WTC11 (cell line): ENCODE results near the gene SPATA9. TPM values are rescaled to one million over a fixed set of nuclear protein-coding genes. Genes with fewer than 3 reads are reported as not detected.

ENCODE experiments used
- ATAC-seq: fragments of 200-7000 bp; cut with Tn5 transposase; 2 replicates; pipeline ENCODE4 v1.10.0; 2021; ENCODE audit warnings: mild to moderate bottlenecking, moderate library complexity
- CTCF ChIA-PET: fragments of 300-600 bp; sonication (Branson Sonifier 250); formaldehyde crosslinking; loops from one replicate; lab custom pipeline; 2021; ENCODE audit warnings: antibody characterized with exemption; lab: Charles Lee
- POLR2A ChIA-PET: fragments of 350-600 bp; sonication (Branson Sonifier 250); formaldehyde crosslinking; loops from one replicate; lab custom pipeline; 2021; ENCODE audit warnings: antibody characterized with exemption; lab: Charles Lee
- DNase-seq: peaks from one replicate; pipeline ENCODE4 v3.0.0; 2021; ENCODE audit warnings: low spot score
- H3K27ac Mint-ChIP-seq: 2 replicates; pipeline ENCODE4 v1.8.0; 2021; ENCODE audit warnings: mixed read lengths
- H3K27me3 Mint-ChIP-seq: 2 replicates; pipeline ENCODE4 v1.8.0; 2021; ENCODE audit warnings: low read depth, mild to moderate bottlenecking, moderate library complexity, mixed read lengths
- H3K36me3 Mint-ChIP-seq: 2 replicates; pipeline ENCODE4 v1.8.0; 2021; ENCODE audit warnings: mixed read lengths
- H3K4me1 Mint-ChIP-seq: 2 replicates; pipeline ENCODE4 v1.8.0; 2022; ENCODE audit warnings: mixed read lengths
- H3K4me3 Mint-ChIP-seq: 2 replicates; pipeline ENCODE4 v1.8.0; 2021; ENCODE audit warnings: mild to moderate bottlenecking, moderate library complexity, mixed read lengths
- H3K9me3 Mint-ChIP-seq: 2 replicates; pipeline ENCODE4 v1.8.0; 2021; ENCODE audit warnings: mixed read lengths
- ARID4B ChIP-seq: sonication (generic); formaldehyde crosslinking; IDR thresholded peaks from 2 replicates; pipeline ENCODE4 v1.8.0; 2023; ENCODE audit warnings: missing genetic modification reagents, mild to moderate bottlenecking, borderline replicate concordance
- CDX4 ChIP-seq: fragments of 250-450 bp; sonication (Bioruptor Pico); IDR thresholded peaks from 2 replicates; pipeline ENCODE4 v1.9.0; 2021; ENCODE audit warnings: moderate library complexity, mild to moderate bottlenecking, inconsistent platforms, borderline replicate concordance
- E2F4 ChIP-seq: sonication (generic); formaldehyde crosslinking; IDR thresholded peaks from 2 replicates; pipeline ENCODE4 v1.8.1; 2022; ENCODE audit warnings: low read depth, mild to moderate bottlenecking, moderate library complexity, missing genetic modification reagents, borderline replicate concordance
- E2F5 ChIP-seq: sonication (generic); formaldehyde crosslinking; IDR thresholded peaks from 2 replicates; pipeline ENCODE4 v1.8.1; 2022; ENCODE audit warnings: mild to moderate bottlenecking, moderate library complexity, missing genetic modification reagents
- ERG ChIP-seq: fragments of 250-450 bp; sonication (Bioruptor Pico); IDR thresholded peaks from 2 replicates; pipeline ENCODE4 v1.8.0; 2021; ENCODE audit warnings: mild to moderate bottlenecking
- FOXJ3 ChIP-seq: sonication (generic); formaldehyde crosslinking; IDR thresholded peaks from 2 replicates; pipeline ENCODE4 v1.9.0; 2021; ENCODE audit warnings: missing genetic modification reagents, mild to moderate bottlenecking, borderline replicate concordance
- GTF2I ChIP-seq: fragments of 250-450 bp; sonication (Bioruptor Pico); conservative IDR thresholded peaks from 2 replicates; pipeline ENCODE4 v1.4.0; 2021; ENCODE audit warnings: mild to moderate bottlenecking
- HMGA2 ChIP-seq: fragments of 250-450 bp; sonication (Bioruptor Pico); IDR thresholded peaks from 2 replicates; pipeline ENCODE4 v1.4.0; 2021; ENCODE audit warnings: mild to moderate bottlenecking, moderate library complexity
- HMGXB4 ChIP-seq: sonication (generic); formaldehyde crosslinking; IDR thresholded peaks from 2 replicates; pipeline ENCODE4 v1.8.1; 2023; ENCODE audit warnings: mild to moderate bottlenecking, moderate library complexity, missing genetic modification reagents
- JAZF1 ChIP-seq: fragments of 250-450 bp; sonication (Bioruptor Pico); IDR thresholded peaks from 2 replicates; pipeline ENCODE4 v1.9.0; 2021; ENCODE audit warnings: moderate library complexity, mild to moderate bottlenecking, inconsistent platforms
- NFYB ChIP-seq: sonication (generic); formaldehyde crosslinking; conservative IDR thresholded peaks from 2 replicates; pipeline ENCODE4 v1.8.0; 2022; ENCODE audit warnings: low read depth, missing genetic modification reagents
- OVOL2 ChIP-seq: fragments of 250-450 bp; sonication (Bioruptor Pico); IDR thresholded peaks from 2 replicates; pipeline ENCODE4 v1.9.0; 2021; ENCODE audit warnings: mild to moderate bottlenecking, borderline replicate concordance
- PRRX2 ChIP-seq: fragments of 250-450 bp; sonication (Bioruptor Pico); IDR thresholded peaks from 2 replicates; pipeline ENCODE4 v1.8.0; 2021; ENCODE audit warnings: mild to moderate bottlenecking
- SMAD4 ChIP-seq: sonication (generic); formaldehyde crosslinking; IDR thresholded peaks from 2 replicates; pipeline ENCODE4 v1.8.0; 2022; ENCODE audit warnings: mild to moderate bottlenecking, missing genetic modification reagents
- SOX15 ChIP-seq: fragments of 250-450 bp; sonication (Bioruptor Pico); IDR thresholded peaks from 2 replicates; pipeline ENCODE4 v1.9.0; 2021; ENCODE audit warnings: mild to moderate bottlenecking
- TCF7 ChIP-seq: sonication (generic); formaldehyde crosslinking; IDR thresholded peaks from 2 replicates; pipeline ENCODE4 v1.8.0; 2022; ENCODE audit warnings: mild to moderate bottlenecking, low read depth, missing genetic modification reagents, moderate library complexity
- ZNF219 ChIP-seq: sonication (generic); formaldehyde crosslinking; IDR thresholded peaks from 2 replicates; pipeline ENCODE4 v1.8.0; 2023; ENCODE audit warnings: missing genetic modification reagents, mild to moderate bottlenecking, borderline replicate concordance
- ZNF263 ChIP-seq: sonication (generic); formaldehyde crosslinking; IDR thresholded peaks from 2 replicates; pipeline ENCODE4 v1.8.1; 2022; ENCODE audit warnings: low read depth, mild to moderate bottlenecking, moderate library complexity, missing genetic modification reagents
- total RNA-seq: library from RNA; stranded (reverse); gene quantifications from 3 replicates; pipeline ENCODE4 v1.2.3, GENCODE V29; 2021

The SPATA9 gene
- total RNA-seq, 1 experiment from 2014 or later, result not detected

GRCh38 chr5:95617057-95617456, 65.7 kb downstream of the SPATA9 start:
- POLR2A ChIA-PET, result no interaction called here
- Mint-ChIP-seq H3K9me3 (peaks cover 20% of the 10 kb centered on the region), H3K4me1 (peaks cover 18% of the 10 kb centered on the region), H3K36me3 (peaks cover 17% of the 10 kb centered on the region), H3K27me3 (peaks cover 51% of the 10 kb centered on the region), H3K4me3 (no peak overlapping the region), H3K27ac (no peak overlapping the region)
- DNase-seq (no peak), ATAC-seq (no peak)
- CTCF ChIA-PET, result no interaction called here
- no peak for TF ChIP-seq ARID4B (CRISPR knock-in tag)
- no peak for TF ChIP-seq JAZF1
- no peak for TF ChIP-seq HMGXB4 (CRISPR knock-in tag)
- no peak for TF ChIP-seq NFYB
- no peak for TF ChIP-seq E2F5
- no peak for TF ChIP-seq E2F4 (CRISPR knock-in tag)
- no peak for TF ChIP-seq TCF7
- no peak for TF ChIP-seq SOX15 (CRISPR knock-in tag)
- no peak for TF ChIP-seq ZNF263 (CRISPR knock-in tag)
- no peak for TF ChIP-seq ERG (CRISPR knock-in tag)

GRCh38 chr5:95615164-95615467, 67.7 kb downstream of the SPATA9 start:
- CTCF ChIA-PET, result no interaction called here
- peaks cover 17% of the 10 kb centered on the region for H3K36me3 Mint-ChIP-seq
- peaks cover 20% of the 10 kb centered on the region for H3K9me3 Mint-ChIP-seq
- no peak overlapping the region for H3K4me3 Mint-ChIP-seq
- peaks cover 13% of the 10 kb centered on the region for H3K4me1 Mint-ChIP-seq
- TF ChIP-seq JAZF1 (no peak), ZNF219 (CRISPR knock-in tag) (no peak), FOXJ3 (CRISPR knock-in tag) (no peak), OVOL2 (no peak), PRRX2 (CRISPR knock-in tag) (no peak), GTF2I (CRISPR knock-in tag) (no peak), NFYB (no peak), CDX4 (CRISPR knock-in tag) (no peak), HMGA2 (no peak), SMAD4 (CRISPR knock-in tag) (no peak)
- H3K27me3 Mint-ChIP-seq, result peaks cover 38% of the 10 kb centered on the region
- ATAC-seq, result no peak
- POLR2A ChIA-PET, result no interaction called here
- H3K27ac Mint-ChIP-seq, result no peak overlapping the region
- DNase-seq, result no peak
